ENCODE results near the gene TACO1. TPM values are rescaled to one million over a fixed set of nuclear protein-coding genes. Genes with fewer than 3 reads are reported as not detected.

TACO1 gene
- 7.4 TPM for total RNA-seq

GRCh38 chr17:63600569-63601438 lies at the start of gene TACO1:
Gene TACO1 (plus strand): TSS chr17:63600895. CDS start chr17:63601084, 189 bp downstream.
- DNase-seq, result peak; percentile 73

GRCh38 chr17:63552211-63552610 lies 48.5 kb upstream of the TACO1 start:
- no peak for DNase-seq

GRCh38 chr17:63555500-63556156 lies 45.1 kb upstream of the TACO1 start:
- DNase-seq, result no peak

- no peak for DNase-seq
Observed at GRCh38 chr17:63557416-63557815, 43.3 kb upstream of the TACO1 start.

- DNase-seq, result no peak
Observed at GRCh38 chr17:63558441-63558840, 42.3 kb upstream of the TACO1 start.

GRCh38 chr17:63561819-63562218 lies 38.9 kb upstream of the TACO1 start:
- no peak for DNase-seq

- no peak for DNase-seq
Observed at GRCh38 chr17:63563339-63563738, 37.4 kb upstream of the TACO1 start.

- no peak for DNase-seq
Observed at GRCh38 chr17:63564562-63564961, 36.1 kb upstream of the TACO1 start.

- DNase-seq, result no peak
Observed at GRCh38 chr17:63567229-63567628, 33.5 kb upstream of the TACO1 start.

GRCh38 chr17:63568563-63568962 lies 32.1 kb upstream of the TACO1 start:
- DNase-seq, result no peak

- no peak for DNase-seq
Observed at GRCh38 chr17:63571632-63572310, 28.9 kb upstream of the TACO1 start.

- no peak for DNase-seq
Observed at GRCh38 chr17:63573634-63574033, 27.1 kb upstream of the TACO1 start.

GRCh38 chr17:63578027-63578768 lies 22.5 kb upstream of the TACO1 start:
- DNase-seq, result no peak

- DNase-seq, result no peak
Observed at GRCh38 chr17:63578769-63579111, 22.0 kb upstream of the TACO1 start.

GRCh38 chr17:63579633-63580032 lies 21.1 kb upstream of the TACO1 start:
- no peak for DNase-seq

GRCh38 chr17:63587770-63588169 lies 12.9 kb upstream of the TACO1 start:
- DNase-seq, result no peak

GRCh38 chr17:63588797-63589196 lies 11.9 kb upstream of the TACO1 start:
- DNase-seq, result no peak

- DNase-seq, result no peak
Observed at GRCh38 chr17:63589646-63590045, 11.0 kb upstream of the TACO1 start.

GRCh38 chr17:63592797-63593196 lies 7.9 kb upstream of the TACO1 start:
- DNase-seq, result no peak

- no peak for DNase-seq
Observed at GRCh38 chr17:63595132-63595531, 5.6 kb upstream of the TACO1 start.

GRCh38 chr17:63596856-63597586 lies 3.7 kb upstream of the TACO1 start:
- no peak for DNase-seq

GRCh38 chr17:63598281-63598680 lies 2.4 kb upstream of the TACO1 start:
- DNase-seq, result no peak

All from skin of body (tissue), 2 donors.